HG03457 (cell line): ENCODE measurements around the gene PATJ.
"Not testable (repeated sequence)": the region's sequence is repeated elsewhere in the genome, so short reads cannot be mapped to it uniquely, and the experiment has no call there.

Source experiments
- ATAC-seq: cut with Tn5 transposase; IDR thresholded peaks from one replicate; pipeline ENCODE4 v1.9.1; 2021; ENCODE audit warnings: moderate number of reproducible peaks; ENCODE audit not compliant: unreplicated experiment

The PATJ gene

DNA sequence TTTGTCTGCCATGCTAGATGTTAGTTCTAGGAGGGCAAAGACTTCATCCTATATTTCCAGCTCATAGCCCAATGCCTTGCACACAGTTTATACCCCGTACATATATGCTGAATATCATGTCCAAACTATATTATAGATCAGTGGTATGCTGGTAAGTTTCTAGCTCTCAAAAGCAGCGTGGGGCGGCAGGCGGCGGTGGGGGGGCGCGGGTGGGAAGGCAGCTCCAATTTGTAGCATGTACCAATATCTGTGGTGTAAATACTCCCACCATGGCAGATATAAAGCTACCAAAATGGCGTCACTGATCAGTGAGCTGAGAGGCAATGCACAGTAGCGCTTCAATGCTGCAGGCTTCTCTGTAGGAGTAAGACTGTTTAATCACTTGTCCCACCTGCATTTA is 77.1 kb downstream of the PATJ start:
- ATAC-seq: no peak

DNA sequence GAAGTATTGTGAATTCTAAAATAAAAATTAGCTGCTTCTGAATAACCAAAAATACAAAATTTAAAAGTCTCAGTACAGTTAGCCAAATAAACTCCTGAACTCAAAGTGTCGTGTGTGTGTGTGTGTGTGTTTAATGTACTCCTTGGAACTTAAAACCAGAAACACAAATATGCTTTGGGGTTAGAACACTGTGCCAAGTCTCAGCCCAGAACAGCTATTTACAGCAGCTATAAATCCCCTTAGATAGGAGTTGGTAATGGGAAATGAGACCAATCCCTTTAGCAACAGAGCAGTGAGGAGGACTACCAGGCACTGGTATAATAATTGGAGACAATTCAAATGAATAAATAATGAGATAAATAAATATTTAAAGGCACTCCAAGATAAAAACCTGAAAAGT is 83.1 kb downstream of the PATJ start:
- no peak for ATAC-seq

- ATAC-seq: no peak
These were observed 86.5 kb downstream of the PATJ start for GRCh38 chr1:61828805-61829204.

- no peak for ATAC-seq
These were observed 94.4 kb downstream of the PATJ start for GRCh38 chr1:61836649-61837048.

- not testable (repeated sequence) for ATAC-seq
These were observed 95.3 kb downstream of the PATJ start for GRCh38 chr1:61837607-61838006.

DNA sequence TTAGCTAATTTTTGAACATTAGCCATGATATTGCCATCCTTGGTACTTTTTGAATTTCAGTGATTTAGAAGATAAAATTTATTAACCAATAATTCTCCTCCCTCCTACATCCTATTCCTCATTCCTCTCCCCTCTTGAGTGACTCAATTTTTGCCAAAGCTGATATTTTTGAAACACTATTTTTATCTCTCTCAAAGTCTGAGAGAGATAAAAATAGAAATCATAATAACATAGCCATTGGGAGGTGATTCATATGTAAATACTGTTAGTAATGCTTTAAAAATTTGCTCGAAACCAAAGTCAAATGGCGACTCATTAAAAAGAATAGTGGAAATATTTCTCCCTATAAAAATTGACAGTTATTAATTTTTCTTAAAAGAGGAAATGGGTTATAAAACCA is 97.4 kb downstream of the PATJ start:
- ATAC-seq: no peak

- no peak for ATAC-seq
These were observed 99.8 kb downstream of the PATJ start for GRCh38 chr1:61842036-61842435.

DNA sequence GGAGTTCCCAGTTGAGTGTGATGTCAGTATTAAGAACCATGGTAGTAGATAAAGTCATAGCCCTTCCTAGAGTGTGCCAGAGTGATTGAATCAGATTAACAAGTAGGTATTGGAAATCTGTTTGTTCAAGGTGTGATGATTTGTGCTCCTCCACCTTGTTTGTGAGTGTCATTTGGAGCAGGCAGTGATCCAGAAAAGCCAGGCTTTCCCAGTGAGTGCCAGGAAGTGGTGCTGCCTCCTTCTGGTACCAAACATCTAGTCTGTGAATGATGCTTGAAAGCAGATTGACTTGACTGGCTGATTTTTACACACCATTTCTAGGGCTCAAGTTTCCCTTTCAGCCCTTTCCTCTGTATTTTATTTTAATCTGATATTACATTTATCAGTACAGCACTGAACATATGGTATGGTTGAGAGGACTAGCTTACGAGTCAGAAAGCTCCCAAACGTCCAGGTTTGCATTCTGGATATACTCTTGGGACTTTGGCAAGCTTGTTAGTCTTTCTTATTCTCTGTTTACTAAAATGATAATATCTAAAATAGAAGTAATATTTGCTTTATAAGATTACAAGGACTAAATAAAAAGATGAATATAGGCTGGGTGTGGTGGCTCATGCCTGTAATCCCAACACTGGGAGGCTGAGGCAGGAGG is 100.7 kb downstream of the PATJ start:
- no peak for ATAC-seq

DNA sequence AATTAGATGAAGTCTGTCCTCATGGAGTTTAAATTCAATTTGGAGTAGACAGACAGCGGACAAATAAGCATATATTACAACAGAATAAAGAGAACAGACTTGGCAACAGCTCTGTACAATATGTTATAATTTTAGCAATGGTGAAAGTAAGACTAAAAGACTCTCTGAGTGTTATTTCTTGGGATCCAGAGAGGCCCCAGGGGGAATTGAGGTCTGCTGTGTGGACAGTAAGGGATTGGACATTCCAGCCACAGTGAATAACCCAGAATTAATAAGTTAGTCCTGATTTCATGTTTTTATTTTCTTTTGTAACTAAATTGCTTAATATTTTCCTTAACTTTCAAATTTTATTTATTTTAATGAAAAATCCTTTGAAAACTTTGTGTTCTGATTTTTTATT is 101.7 kb downstream of the PATJ start:
- ATAC-seq: no peak

GRCh38 chr1:61844664-61845063 is 102.4 kb downstream of the PATJ start:
- ATAC-seq: not testable (repeated sequence)

DNA sequence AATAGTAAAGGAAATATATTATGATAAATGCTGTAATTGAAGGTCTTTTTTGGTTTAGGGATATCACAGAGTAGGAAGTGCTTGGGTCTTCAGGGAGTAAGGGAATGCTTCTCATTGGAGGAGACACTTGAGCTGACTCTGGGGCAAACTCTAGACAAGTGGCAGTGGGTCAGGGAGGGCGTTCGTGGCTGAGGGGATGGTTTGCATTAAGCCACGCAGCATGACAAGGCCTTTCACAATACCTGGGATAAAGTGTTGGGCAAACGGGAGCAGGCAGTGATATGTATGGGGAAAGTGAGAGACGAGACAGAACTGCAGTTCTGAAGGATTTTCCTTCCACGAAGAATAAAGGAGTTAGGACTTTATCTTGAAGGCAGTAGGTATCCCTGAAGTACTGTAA is 109.0 kb downstream of the PATJ start:
- no peak for ATAC-seq

- no peak for ATAC-seq
These were observed 109.8 kb downstream of the PATJ start for GRCh38 chr1:61851849-61852669.

GRCh38 chr1:61852670-61853015 is 110.4 kb downstream of the PATJ start:
- no peak for ATAC-seq

DNA sequence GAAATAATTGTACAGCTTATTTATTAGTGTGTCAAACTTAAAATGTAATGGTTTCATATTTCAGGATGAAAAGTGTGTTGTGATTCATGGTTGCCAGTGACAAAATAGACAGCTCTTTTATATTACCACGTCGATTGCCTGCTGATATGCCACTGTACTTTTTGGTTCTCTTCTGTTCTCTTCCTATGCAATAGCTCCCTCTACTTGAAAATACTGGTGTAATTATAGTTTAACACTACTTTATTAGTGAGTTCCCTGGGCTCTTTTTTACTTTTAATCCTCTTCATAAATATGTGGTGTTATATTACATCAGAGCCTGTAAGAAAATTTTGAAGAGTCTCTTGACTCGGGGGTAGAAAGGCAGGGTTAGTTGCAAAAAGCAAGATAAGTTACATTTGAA is 111.3 kb downstream of the PATJ start:
- no peak for ATAC-seq

- no peak for ATAC-seq
These were observed 122.2 kb downstream of the PATJ start for GRCh38 chr1:61864489-61864888.

GRCh38 chr1:61865646-61866220 is 123.5 kb downstream of the PATJ start:
- ATAC-seq: no peak

- no peak for ATAC-seq
These were observed 127.4 kb downstream of the PATJ start for GRCh38 chr1:61869691-61870109.

DNA sequence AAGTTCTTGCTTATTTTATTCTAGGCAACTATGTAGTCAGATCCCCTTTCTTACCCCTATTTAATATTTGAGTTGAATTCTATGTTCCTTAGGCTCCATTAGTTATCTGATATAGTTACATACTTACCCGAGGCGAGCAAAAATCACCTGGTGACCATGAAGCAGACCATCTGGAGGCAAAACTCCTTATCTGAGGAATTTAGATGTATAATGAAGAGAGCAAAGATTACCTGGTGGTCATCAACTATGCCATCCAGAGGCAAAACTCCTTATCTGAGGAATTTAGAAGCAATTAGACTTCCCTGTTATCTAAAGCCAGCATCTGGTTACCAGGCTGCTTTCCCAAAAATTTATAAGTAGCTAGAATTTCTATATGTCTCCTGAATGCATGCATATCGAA is 129.9 kb downstream of the PATJ start:
- no peak for ATAC-seq

- ATAC-seq: no peak
These were observed 131.3 kb downstream of the PATJ start for GRCh38 chr1:61873581-61873980.

- ATAC-seq: no peak
These were observed 131.7 kb downstream of the PATJ start for GRCh38 chr1:61873994-61874393.

DNA sequence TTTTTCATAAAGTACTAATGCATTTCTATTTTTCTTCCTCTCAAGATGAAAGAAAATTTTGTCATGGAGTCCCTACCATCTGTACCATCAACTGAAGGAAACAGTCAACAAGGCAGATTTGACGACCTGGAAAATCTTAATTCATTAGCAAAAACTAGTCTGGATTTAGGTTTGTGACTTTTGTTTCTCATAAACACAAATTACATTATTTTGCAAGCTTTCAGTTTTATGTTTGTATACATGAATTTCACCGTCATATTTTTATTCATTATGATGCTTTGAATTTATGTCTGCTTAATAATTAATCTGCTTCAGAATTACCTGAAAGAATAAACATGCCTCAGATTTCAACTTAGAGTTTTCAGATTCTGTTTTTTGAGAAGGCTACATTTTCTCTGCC is 132.9 kb downstream of the PATJ start:
- no peak for ATAC-seq

DNA sequence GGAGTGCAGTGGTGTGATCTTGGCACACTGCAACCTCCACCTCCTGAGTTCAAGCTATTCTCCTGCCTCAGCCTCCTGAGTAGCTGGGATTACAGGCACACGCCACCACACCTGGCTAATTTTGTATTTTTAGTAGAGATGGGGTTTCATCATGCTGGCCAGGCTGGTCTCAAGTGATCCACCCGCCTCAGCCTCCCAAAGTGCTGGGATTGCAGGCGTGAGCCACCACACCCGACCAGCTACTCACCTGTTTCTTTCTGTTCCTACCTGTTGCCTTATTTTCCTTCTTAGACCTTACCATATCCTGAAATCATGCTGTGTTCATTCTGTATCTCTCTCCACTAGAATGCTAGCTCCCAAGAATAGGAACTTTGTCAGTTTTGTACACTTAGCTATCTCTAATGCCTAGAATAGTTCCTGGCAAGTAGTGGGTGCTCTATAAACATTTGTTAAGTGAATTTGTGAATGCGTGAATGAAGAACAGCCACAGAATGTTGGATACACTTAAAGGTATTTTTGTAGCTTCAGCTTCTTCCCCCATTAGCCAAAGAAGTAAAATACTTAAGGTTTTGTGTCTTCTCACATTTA is 137.7 kb downstream of the PATJ start:
- ATAC-seq: not testable (repeated sequence)
